SK-N-SH (cell line): Measurements from ENCODE around the gene ASIC1. TPM values are rescaled to one million over a fixed set of nuclear protein-coding genes. Genes with fewer than 3 reads are reported as not detected.

ENCODE experiments used
- CTCF ChIA-PET: fragments of 300-600, 350-600 bp; formaldehyde crosslinking; extraction: SDS; loops from one replicate; lab custom pipeline; 2021; lab: Yijun Ruan, JAX
- POLR2A ChIA-PET: fragments of 350-600 bp; sonication (Branson Sonifier 250); formaldehyde crosslinking; extraction: SDS; loops from one replicate; lab custom pipeline; 2020; ENCODE audit warnings: antibody characterized with exemption, inconsistent platforms; lab: Yijun Ruan, JAX
- DNase-seq: peaks from one replicate; pipeline ENCODE4 v3.0.0; 2012
- H2AFZ ChIP-seq: fragments of 200-600 bp; sonication (generic); 2 replicates; pipeline ENCODE4 v1.8.1; 2016; ENCODE audit warnings: antibody characterized with exemption, mild to moderate bottlenecking, low read depth
- H3F3A ChIP-seq: fragments of 200-600 bp; sonication (generic); replicated peaks from 2 replicates; pipeline ENCODE3; 2016; ENCODE audit warnings: antibody characterized with exemption, mild to moderate bottlenecking; ENCODE audit not compliant: insufficient read depth
- H3K27ac ChIP-seq, 2 experiments: fragments of 200-500 bp in 1 of 2; fragments of 200-600 bp in 1 of 2; sonication (Bioruptor generic) in 1 of 2; sonication (generic), shearing (Covaris generic) in 1 of 2; 2 replicates each; pipeline versions ENCODE4 v1.5.1 to v1.6.1; 2014 to 2016; ENCODE audit warnings: low read depth in 2 of 2, inconsistent platforms in 1 of 2, low read length in 1 of 2, mild to moderate bottlenecking in 1 of 2, mixed read lengths in 1 of 2
- H3K27me3 ChIP-seq: fragments of 200-600 bp; sonication (generic), shearing (Covaris generic); 2 replicates; pipeline ENCODE4 v1.6.1; 2016; ENCODE audit warnings: mixed run types; ENCODE audit not compliant: insufficient read depth
- H3K36me3 ChIP-seq, 2 experiments: fragments of 200-500 bp in 1 of 2; fragments of 200-600 bp in 1 of 2; sonication (Bioruptor generic) in 1 of 2; sonication (generic) in 1 of 2; replicated peaks in 1 of 2; 2 replicates each; pipeline versions ENCODE3 to v1.5.1; 2014 to 2016; ENCODE audit warnings: low read length in 1 of 2, mild to moderate bottlenecking in 1 of 2; ENCODE audit not compliant: insufficient read depth in 2 of 2, control insufficient read depth in 1 of 2
- H3K4me1 ChIP-seq, 2 experiments: fragments of 200-500 bp in 1 of 2; fragments of 200-600 bp in 1 of 2; sonication (Bioruptor generic) in 1 of 2; sonication (generic), shearing (Covaris generic) in 1 of 2; 2 replicates each; pipeline versions ENCODE4 v1.5.1 to v1.6.1; 2014 to 2016; ENCODE audit warnings: low read depth in 1 of 2, low read length in 1 of 2, mixed run types in 1 of 2; ENCODE audit not compliant: insufficient read depth in 2 of 2, control insufficient read depth in 1 of 2
- H3K4me2 ChIP-seq: fragments of 200-600 bp; sonication (generic), shearing (Covaris generic); 2 replicates; pipeline ENCODE4 v1.6.1; 2017; ENCODE audit warnings: mixed run types
- H3K4me3 ChIP-seq, 2 experiments: fragments of 200-500 bp in 1 of 2; fragments of 200-600 bp in 1 of 2; sonication (Bioruptor generic) in 1 of 2; sonication (generic), shearing (Covaris generic) in 1 of 2; 2 replicates each; pipeline versions ENCODE4 v1.5.1 to v1.8.1; 2014 to 2016; ENCODE audit warnings: low read depth in 2 of 2, inconsistent platforms in 1 of 2, low read length in 1 of 2, mild to moderate bottlenecking in 1 of 2, mixed read lengths in 1 of 2, moderate library complexity in 1 of 2
- H3K79me2 ChIP-seq: fragments of 200-600 bp; sonication (generic); 2 replicates; pipeline ENCODE4 v1.8.1; 2017; ENCODE audit warnings: mild to moderate bottlenecking; ENCODE audit not compliant: insufficient read depth
- H3K9ac ChIP-seq: fragments of 200-600 bp; sonication (generic); 2 replicates; pipeline ENCODE4 v1.6.1; 2017; ENCODE audit warnings: mixed run types
- H3K9me2 ChIP-seq: fragments of 200-600 bp; sonication (generic); 2 replicates; pipeline ENCODE4 v1.6.1; 2017; ENCODE audit warnings: mixed run types
- H3K9me3 ChIP-seq: fragments of 200-600 bp; sonication (generic); 2 replicates; pipeline ENCODE4 v1.6.1; 2017; ENCODE audit warnings: mixed run types, mild to moderate bottlenecking, moderate library complexity
- H4K20me1 ChIP-seq: fragments of 200-600 bp; sonication (generic); 2 replicates; pipeline ENCODE4 v1.6.1; 2017; ENCODE audit warnings: mild to moderate bottlenecking, mixed run types; ENCODE audit not compliant: insufficient read depth
- CHD2 ChIP-seq: fragments of 150-350 bp; IDR thresholded peaks from 2 replicates; pipeline ENCODE4 v1.6.1; 2018; ENCODE audit warnings: low read length; ENCODE audit not compliant: partially characterized antibody
- EP300 ChIP-seq, 2 experiments: IDR thresholded peaks; 2 replicates each; pipeline versions ENCODE4 v1.4.0 to v1.6.1; 2012; ENCODE audit warnings: borderline replicate concordance in 1 of 2, low read depth in 1 of 2, low read length in 1 of 2
- EZH2phosphoT487 ChIP-seq: fragments of 200-600 bp; sonication (generic); IDR thresholded peaks from 2 replicates; pipeline ENCODE4 v1.6.1; 2017; ENCODE audit warnings: low read depth, mixed run types, mild to moderate bottlenecking, antibody characterized with exemption, moderate library complexity, borderline replicate concordance
- FOSL2 ChIP-seq: IDR thresholded peaks from 2 replicates; pipeline ENCODE4 v1.4.0; 2012; ENCODE audit warnings: low read depth, mild to moderate bottlenecking, moderate library complexity, borderline replicate concordance
- FOXM1 ChIP-seq: IDR thresholded peaks from 2 replicates; pipeline ENCODE4 v1.4.0; 2012; ENCODE audit warnings: low read depth, mild to moderate bottlenecking
- MEF2A ChIP-seq: IDR thresholded peaks from 2 replicates; pipeline ENCODE4 v1.4.0; 2012; ENCODE audit warnings: low read depth, borderline replicate concordance
- MXI1 ChIP-seq: IDR thresholded peaks from 2 replicates; pipeline ENCODE4 v1.6.1; 2012; ENCODE audit warnings: mild to moderate bottlenecking, low read depth, low read length, improper control_type of control experiment
- NRF1 ChIP-seq: IDR thresholded peaks from 2 replicates; pipeline ENCODE4 v1.6.1; 2012; ENCODE audit warnings: low read depth, mild to moderate bottlenecking, low read length
- POLR2AphosphoS5 ChIP-seq: IDR thresholded peaks from 2 replicates; pipeline ENCODE4 v1.6.1; 2012; ENCODE audit warnings: low read depth, low read length
- RAD21 ChIP-seq: IDR thresholded peaks from 2 replicates; pipeline ENCODE4 v1.6.1; 2012; ENCODE audit warnings: mild to moderate bottlenecking, low read length
- RCOR1 ChIP-seq: fragments of 150-350 bp; IDR thresholded peaks from 2 replicates; pipeline ENCODE4 v1.6.1; 2017; ENCODE audit warnings: antibody characterized with exemption, low read length
- RFX5 ChIP-seq: IDR thresholded peaks from 2 replicates; pipeline ENCODE4 v1.6.1; 2012; ENCODE audit warnings: mild to moderate bottlenecking, improper control_type of control experiment, low read length
- RXRA ChIP-seq: IDR thresholded peaks from 2 replicates; pipeline ENCODE4 v1.4.0; 2012; ENCODE audit warnings: low read depth, mild to moderate bottlenecking, borderline replicate concordance
- YY1 ChIP-seq: IDR thresholded peaks from 2 replicates; pipeline ENCODE4 v1.4.0; 2012; ENCODE audit warnings: low read depth, mild to moderate bottlenecking
- WGBS: methylation state at CpG from one replicate; pipeline ENCODE4 v1.1.6; 2017; ENCODE audit warnings: low lambda C conversion rate; 5-methylcytosine and 5-hydroxymethylcytosine counted together
- polyA plus RNA-seq, 3 experiments: library from polyadenylated mRNA; depleted of rRNA; stranded (reverse); fragments of >200 nt; gene quantifications; 2 replicates each; pipeline ENCODE4 v1.2.3, GENCODE V29; 2012
- TF ChIP-seq, protein P1 (sequence below): IDR thresholded peaks from 2 replicates; pipeline ENCODE4 v1.4.0; 2012; ENCODE audit warnings: low read depth, borderline replicate concordance
- TF ChIP-seq, protein P2 (sequence below): IDR thresholded peaks from 2 replicates; pipeline ENCODE4 v1.4.0; 2012; ENCODE audit warnings: low read depth
- TF ChIP-seq, protein P3 (sequence below): fragments of 200-600 bp; sonication (generic); IDR thresholded peaks from 2 replicates; pipeline ENCODE4 v1.6.1; 2017; ENCODE audit warnings: antibody characterized with exemption, mild to moderate bottlenecking, moderate library complexity
- TF ChIP-seq, protein P4 (sequence below): IDR thresholded peaks from 2 replicates; pipeline ENCODE4; 2012

ASIC1 gene
- polyA plus RNA-seq, 1 of the 3 experiments (the other 2 are of a cell fraction): 28.4 TPM

DNA sequence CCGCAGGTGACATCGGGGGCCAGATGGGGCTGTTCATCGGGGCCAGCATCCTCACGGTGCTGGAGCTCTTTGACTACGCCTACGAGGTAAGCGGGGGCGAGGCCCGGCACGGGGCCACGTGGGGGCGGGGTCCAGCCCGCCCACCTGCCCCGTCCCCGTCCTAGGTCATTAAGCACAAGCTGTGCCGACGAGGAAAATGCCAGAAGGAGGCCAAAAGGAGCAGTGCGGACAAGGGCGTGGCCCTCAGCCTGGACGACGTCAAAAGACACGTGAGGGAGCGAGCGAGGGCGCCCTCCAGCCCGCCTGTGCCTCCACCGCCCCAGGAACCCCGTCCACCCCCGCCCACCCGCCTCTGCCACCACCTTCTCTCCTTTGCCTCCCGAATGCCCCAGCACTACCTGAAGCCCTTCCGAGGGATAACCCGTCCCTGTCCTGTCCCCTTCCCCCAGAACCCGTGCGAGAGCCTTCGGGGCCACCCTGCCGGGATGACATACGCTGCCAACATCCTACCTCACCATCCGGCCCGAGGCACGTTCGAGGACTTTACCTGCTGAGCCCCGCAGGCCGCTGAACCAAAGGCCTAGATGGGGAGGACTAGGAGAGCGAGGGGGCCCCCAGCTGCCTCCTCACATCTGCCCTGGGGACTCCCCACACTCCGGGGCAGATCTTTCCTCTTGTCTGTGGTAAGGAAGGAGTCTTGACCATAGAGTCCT is 23.9 kb downstream of the ASIC1 start:
- Histone ChIP-seq H3K27ac (no peak overlapping the region), H3K27me3 (no peaks in the 10 kb centered on the region), H3F3A (peaks cover 13% of the 10 kb centered on the region), H3K4me2 (no peak overlapping the region), H3K4me3 (no peak overlapping the region), H4K20me1 (no peaks in the 10 kb centered on the region; the same call in 1 of the 2 replicates), H3K79me2 (peaks cover 19% of the 10 kb centered on the region; the same call in 1 of the 2 replicates), H3K9me3 (no peaks in the 10 kb centered on the region), H2AFZ (no peak overlapping the region), H3K9me2 (no peaks in the 10 kb centered on the region), H3K4me1 (peaks cover 0 to 8% of the 10 kb centered on the region in 2 experiments; a peak in 1 of 4 replicates), H3K9ac (no peak overlapping the region), H3K36me3 (no peaks in the 10 kb centered on the region)
- WGBS: 91% methylated on average over 29 of the region's 46 CpGs
- no peak for DNase-seq
- TF ChIP-seq NRF1: no peak
- TF ChIP-seq, protein P1, sequence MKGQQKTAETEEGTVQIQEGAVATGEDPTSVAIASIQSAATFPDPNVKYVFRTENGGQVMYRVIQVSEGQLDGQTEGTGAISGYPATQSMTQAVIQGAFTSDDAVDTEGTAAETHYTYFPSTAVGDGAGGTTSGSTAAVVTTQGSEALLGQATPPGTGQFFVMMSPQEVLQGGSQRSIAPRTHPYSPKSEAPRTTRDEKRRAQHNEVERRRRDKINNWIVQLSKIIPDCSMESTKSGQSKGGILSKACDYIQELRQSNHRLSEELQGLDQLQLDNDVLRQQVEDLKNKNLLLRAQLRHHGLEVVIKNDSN: no peak
- no peak for TF ChIP-seq POLR2AphosphoS5
- TF ChIP-seq RCOR1: no peak
- CTCF ChIA-PET: interaction anchor here (0.6 to 37.6 kb wide), 5 partner anchors 20 to 114 kb away, joined by 3 to 1401 read pairs (median 4); partner anchors contain the start of genes AQP5, AQP6 and COX14
- POLR2A ChIA-PET: no interaction called here

DNA sequence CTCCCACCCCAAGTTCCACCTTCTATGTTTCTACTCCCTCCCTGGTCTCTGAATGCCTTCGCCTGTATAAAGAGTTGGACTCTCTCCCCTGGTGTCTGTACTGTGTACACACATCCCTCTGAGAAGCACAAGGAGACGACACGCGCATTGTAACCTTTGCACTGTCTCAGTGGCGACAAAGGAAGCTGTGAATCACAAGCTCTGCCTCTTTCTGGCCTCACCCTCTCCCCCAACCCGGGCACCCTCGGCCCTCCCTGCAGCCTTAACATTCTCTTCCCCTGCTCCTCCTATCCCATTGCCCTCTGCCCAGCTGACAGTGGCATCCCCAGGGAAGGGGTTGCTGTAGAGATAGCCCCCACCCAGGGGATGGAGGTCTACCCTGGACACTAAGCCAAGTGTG is 25.2 kb downstream of the ASIC1 start:
- 86% methylated on average over 7 of the region's 7 CpGs for WGBS
- Histone ChIP-seq H3K9me3 (no peaks in the 10 kb centered on the region), H3K27ac (no peak overlapping the region), H2AFZ (no peak overlapping the region), H3K4me3 (no peak overlapping the region), H4K20me1 (peaks cover 6% of the 10 kb centered on the region), H3F3A (peaks cover 26% of the 10 kb centered on the region), H3K9ac (no peak overlapping the region), H3K9me2 (no peaks in the 10 kb centered on the region), H3K36me3 (peaks cover 0 to 13% of the 10 kb centered on the region in 2 experiments), H3K79me2 (peaks cover 19% of the 10 kb centered on the region; the same call in 1 of the 2 replicates), H3K27me3 (no peaks in the 10 kb centered on the region), H3K4me2 (no peak overlapping the region), H3K4me1 (peaks cover 13 to 14% of the 10 kb centered on the region in 2 experiments; a peak in 3 of 4 replicates)
- ChIA-PET CTCF (interaction anchor here (0.8 to 37.6 kb wide), 10 partner anchors 8 to 232 kb away, joined by 3 to 1401 read pairs (median 4); partner anchors contain the start of genes AQP5, AQP6 and COX14), POLR2A (no interaction called here)
- TF ChIP-seq NRF1 (no peak), FOXM1 (no peak), RAD21 (no peak), RCOR1 (no peak), FOSL2 (no peak), YY1 (no peak), RFX5 (no peak), RXRA (no peak), MXI1 (no peak), EZH2phosphoT487 (no peak), MEF2A (no peak), EP300 (IDR thresholded peaks at IDR 0.05; ENCODE audit: borderline replicate concordance in 1 of 2, low read depth in 1 of 2, low read length in 1 of 2) (no peak), CHD2 (no peak)
- TF ChIP-seq, protein P2, sequence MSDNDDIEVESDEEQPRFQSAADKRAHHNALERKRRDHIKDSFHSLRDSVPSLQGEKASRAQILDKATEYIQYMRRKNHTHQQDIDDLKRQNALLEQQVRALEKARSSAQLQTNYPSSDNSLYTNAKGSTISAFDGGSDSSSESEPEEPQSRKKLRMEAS: no peak
- TF ChIP-seq, protein P1: no peak
- TF ChIP-seq, protein P3, sequence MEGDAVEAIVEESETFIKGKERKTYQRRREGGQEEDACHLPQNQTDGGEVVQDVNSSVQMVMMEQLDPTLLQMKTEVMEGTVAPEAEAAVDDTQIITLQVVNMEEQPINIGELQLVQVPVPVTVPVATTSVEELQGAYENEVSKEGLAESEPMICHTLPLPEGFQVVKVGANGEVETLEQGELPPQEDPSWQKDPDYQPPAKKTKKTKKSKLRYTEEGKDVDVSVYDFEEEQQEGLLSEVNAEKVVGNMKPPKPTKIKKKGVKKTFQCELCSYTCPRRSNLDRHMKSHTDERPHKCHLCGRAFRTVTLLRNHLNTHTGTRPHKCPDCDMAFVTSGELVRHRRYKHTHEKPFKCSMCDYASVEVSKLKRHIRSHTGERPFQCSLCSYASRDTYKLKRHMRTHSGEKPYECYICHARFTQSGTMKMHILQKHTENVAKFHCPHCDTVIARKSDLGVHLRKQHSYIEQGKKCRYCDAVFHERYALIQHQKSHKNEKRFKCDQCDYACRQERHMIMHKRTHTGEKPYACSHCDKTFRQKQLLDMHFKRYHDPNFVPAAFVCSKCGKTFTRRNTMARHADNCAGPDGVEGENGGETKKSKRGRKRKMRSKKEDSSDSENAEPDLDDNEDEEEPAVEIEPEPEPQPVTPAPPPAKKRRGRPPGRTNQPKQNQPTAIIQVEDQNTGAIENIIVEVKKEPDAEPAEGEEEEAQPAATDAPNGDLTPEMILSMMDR: no peak
- TF ChIP-seq, protein P4, sequence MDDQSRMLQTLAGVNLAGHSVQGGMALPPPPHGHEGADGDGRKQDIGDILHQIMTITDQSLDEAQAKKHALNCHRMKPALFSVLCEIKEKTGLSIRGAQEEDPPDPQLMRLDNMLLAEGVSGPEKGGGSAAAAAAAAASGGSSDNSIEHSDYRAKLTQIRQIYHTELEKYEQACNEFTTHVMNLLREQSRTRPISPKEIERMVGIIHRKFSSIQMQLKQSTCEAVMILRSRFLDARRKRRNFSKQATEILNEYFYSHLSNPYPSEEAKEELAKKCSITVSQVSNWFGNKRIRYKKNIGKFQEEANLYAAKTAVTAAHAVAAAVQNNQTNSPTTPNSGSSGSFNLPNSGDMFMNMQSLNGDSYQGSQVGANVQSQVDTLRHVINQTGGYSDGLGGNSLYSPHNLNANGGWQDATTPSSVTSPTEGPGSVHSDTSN: no peak
- DNase-seq: no peak
